GM18511 (cell line): ENCODE results near the gene EXD3.
"Not testable (repeated sequence)": the region's sequence is repeated elsewhere in the genome, so short reads cannot be mapped to it uniquely, and the experiment has no call there.

Experiments used
- ATAC-seq: cut with Tn5 transposase; IDR thresholded peaks from one replicate; pipeline ENCODE4 v1.9.1; 2021; ENCODE audit warnings: mild to moderate bottlenecking, moderate library complexity; ENCODE audit not compliant: unreplicated experiment

EXD3 gene

GRCh38 chr9:137395666-137396010, 27.3 kb downstream of the EXD3 start:
- no peak for ATAC-seq

- ATAC-seq, result no peak
These were observed 27.9 kb downstream of the EXD3 start for GRCh38 chr9:137394866-137395665.

GRCh38 chr9:137393176-137394150, 29.5 kb downstream of the EXD3 start:
- no peak for ATAC-seq

GRCh38 chr9:137392232-137393007, 30.5 kb downstream of the EXD3 start:
- ATAC-seq, result no peak

- no peak for ATAC-seq
These were observed 31.6 kb downstream of the EXD3 start for GRCh38 chr9:137391411-137391754.

GRCh38 chr9:137390553-137391410, 32.2 kb downstream of the EXD3 start:
- no peak for ATAC-seq

GRCh38 chr9:137389428-137389746, 33.6 kb downstream of the EXD3 start:
- ATAC-seq, result no peak

GRCh38 chr9:137388589-137389427, 34.2 kb downstream of the EXD3 start:
- no peak for ATAC-seq

GRCh38 chr9:137387891-137388560, 34.9 kb downstream of the EXD3 start:
- no peak for ATAC-seq

- ATAC-seq, result no peak
These were observed 35.7 kb downstream of the EXD3 start for GRCh38 chr9:137387114-137387890.

- ATAC-seq, result not testable (repeated sequence)
These were observed 36.4 kb downstream of the EXD3 start for GRCh38 chr9:137386507-137387113.

- ATAC-seq, result no peak
These were observed 37.8 kb downstream of the EXD3 start for GRCh38 chr9:137385061-137385655.

- ATAC-seq, result no peak
These were observed 38.9 kb downstream of the EXD3 start for GRCh38 chr9:137383784-137384756.

- no peak for ATAC-seq
These were observed 39.7 kb downstream of the EXD3 start for GRCh38 chr9:137383081-137383783.

GRCh38 chr9:137382444-137383080, 40.4 kb downstream of the EXD3 start:
- no peak for ATAC-seq
